AG08395 (cell line): ENCODE results near the gene ABCA2.
A peak's percentile ranks its signal among the peaks of the same experiment; 100 is the strongest.
"Not testable (repeated sequence)": the region's sequence is repeated elsewhere in the genome, so short reads cannot be mapped to it uniquely, and the experiment has no call there.

Source experiments
- DNase-seq: peaks from one replicate; pipeline ENCODE4 v3.0.0; 2012; ENCODE audit warnings: mixed read lengths, low spot score

Gene ABCA2

DNA sequence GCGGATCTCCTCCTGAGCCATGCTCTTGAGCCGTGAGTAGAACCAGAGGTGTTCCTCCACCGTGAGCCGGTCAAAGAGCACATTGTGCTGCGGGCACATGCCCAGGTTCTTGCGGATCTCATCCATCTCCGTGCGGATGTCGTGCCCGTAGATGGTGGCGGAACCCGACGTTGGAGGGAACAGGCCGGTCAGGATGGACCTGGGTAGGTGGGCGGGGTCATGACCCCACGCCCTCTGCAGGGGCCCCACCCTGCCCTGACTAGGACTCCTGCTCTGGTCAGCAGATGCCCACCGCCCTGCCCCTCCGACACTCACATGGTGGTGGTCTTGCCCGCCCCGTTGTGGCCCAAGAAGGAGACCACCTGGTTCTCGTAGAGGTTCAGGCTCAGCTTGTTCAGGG lies 12.1 kb downstream of the ABCA2 start:
- DNase-seq: no peak

DNA sequence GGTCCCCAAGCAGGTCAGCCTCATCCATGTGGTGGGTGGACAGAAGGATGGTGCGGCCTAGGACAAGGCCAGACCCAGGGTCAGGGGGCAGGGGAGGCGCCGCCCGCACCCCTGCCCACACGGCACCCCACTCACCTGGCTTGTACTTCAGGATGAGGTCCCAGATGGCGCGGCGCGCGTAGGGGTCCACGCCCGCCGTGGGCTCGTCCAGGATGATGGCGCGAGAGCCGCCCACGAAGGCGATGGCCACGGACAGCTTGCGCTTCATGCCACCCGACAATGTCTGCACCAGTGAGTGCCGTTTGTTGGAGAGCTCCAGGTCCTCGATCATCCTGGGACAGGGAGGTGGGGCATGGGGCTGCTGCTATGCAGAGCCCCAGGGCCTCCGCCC lies 12.5 kb downstream of the ABCA2 start:
- DNase-seq: no peak

- no peak for DNase-seq
Measured at GRCh38 chr9:137014776-137015539, 13.1 kb downstream of the ABCA2 start.

- DNase-seq: no peak
Measured at GRCh38 chr9:137014166-137014565, 13.9 kb downstream of the ABCA2 start.

DNA sequence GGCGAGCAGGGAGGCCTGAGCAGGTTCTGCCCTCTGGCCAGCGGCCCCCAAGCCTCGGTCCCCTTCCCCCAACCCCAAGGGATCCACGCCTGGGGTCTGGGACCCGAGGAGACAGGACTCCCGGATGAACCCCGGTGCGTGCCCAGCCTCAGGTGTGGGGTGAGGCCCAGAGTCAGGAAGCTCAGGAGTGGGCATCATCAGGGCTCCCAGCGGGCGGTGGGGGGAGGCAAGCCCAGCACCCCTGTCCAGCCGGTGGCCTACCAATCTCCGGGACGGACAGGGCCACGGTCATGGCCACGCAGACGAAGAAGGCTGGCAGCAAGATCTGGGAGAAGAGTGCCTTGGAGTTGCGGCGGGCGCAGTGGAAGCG lies 14.5 kb downstream of the ABCA2 start:
- no peak for DNase-seq

- DNase-seq: no peak
Measured at GRCh38 chr9:137012694-137013570, 15.1 kb downstream of the ABCA2 start.

DNA sequence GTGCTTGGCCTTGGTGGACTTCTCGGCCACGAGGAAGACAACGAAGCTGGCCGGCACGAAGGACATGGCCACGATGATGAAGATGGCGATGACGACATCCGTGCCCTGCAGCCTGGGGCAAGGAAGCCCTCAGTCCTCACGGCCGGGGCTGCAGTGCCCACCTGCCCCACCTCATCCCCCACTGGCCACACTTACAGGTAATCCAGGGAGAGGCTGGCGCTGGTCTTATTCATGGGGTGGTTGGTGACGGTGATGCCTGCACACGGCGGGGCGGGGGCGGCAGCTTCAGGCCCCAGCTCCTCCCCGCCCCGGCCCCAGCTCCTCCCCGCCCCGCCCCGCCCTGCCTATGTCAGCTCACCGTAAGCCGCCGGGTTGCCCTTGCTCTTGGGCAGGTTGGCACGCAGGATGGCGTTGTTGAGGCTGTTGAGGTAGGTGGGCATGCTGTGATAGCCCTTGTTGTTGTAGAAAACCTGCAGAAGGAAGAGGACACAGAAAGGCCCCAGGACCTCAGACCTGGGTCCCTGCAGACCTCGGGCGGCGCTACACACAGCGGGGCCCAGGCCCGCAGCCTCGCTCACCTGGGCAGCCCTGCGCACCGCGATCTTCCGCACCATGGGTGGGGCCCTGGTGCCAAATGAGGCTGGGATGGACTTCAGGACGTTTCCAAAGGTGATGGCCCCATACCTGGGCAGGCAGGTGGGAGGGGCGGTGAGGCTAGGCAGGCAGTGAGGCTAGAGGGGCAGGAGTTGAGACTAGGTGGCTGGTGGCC lies 15.9 kb downstream of the ABCA2 start:
- no peak for DNase-seq

DNA sequence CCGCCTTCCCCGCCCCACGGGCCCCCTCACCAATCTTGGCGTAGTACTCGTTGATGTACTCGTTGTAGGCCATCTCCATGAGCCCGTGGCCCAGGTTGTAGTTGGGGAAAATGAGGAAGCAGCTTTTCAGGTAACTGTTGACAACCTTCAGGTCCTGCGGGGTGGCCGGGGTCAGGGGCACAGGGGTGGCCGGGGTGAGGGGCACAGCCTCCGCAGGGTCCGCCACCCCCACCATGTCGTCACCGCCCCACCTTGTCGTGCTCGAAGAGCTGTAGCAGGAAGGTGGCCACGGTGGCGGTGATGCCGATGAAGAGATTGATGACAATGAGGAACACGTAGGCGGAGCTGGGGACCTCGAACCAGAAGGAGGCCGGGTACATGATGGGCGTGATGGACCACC lies 16.9 kb downstream of the ABCA2 start:
- DNase-seq: no peak

DNA sequence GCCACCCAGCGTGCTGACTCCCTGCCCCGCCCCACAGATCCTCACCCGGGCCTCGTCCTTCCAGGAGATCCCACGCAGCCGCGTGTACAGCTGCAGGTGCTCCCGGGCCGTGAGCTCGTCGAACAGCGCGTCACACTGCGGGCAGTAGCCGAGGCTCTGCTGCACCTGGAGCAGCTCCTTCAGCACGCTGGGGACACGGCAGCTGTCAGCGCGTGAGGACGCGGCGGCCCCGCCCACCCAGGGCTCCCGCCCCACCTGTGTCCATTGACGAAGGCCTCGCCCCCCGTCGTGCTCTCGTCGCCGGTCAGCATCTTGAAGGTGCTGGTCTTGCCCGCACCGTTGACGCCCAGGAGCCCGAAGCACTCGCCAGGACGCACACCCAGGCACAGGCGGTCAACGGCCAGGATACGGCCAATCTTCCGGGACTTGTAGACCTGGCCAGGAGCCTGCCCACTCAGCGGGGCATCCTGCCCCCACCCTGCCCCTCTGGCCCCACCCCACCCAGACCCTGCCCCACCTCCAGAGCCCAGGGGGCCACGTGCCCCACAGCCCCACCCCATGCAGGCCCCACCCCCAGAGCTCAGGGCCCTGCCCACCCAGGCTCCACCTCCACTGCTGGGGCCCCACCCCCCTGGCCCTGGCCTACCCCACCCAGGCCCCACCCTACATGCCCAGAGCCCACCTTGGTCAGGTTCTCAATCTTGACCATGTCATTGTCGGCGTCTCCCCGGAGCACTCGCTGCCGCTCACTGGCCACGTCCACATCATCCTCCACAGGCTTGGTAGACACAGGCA lies 17.9 kb downstream of the ABCA2 start:
- no peak for DNase-seq

- no peak for DNase-seq
Measured at GRCh38 chr9:137009217-137009616, 18.8 kb downstream of the ABCA2 start.

GRCh38 chr9:137008312-137008711 lies 19.7 kb downstream of the ABCA2 start:
- no peak for DNase-seq

DNA sequence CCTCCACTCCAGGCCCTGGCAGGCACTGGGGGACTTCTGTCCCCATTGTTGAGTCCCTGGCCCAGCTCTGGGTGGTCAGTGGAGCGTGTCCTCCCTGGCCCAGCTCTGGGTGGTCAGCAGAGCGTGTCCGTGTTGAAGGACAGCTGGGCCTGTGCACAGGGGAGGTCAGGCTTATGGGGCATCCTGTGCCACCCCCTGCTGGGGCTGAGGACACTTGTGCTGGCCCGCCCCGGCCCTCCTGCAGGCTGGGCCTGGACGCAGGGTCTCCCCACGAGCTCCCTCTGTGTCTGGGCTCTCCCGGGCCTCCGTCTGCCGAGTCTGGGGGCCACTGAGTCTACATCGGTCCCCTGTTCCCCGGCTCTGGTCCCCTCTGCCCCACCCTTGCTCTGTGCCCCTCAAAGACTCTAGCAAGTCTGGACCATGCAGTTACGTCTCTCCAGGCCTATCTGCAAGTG lies 20.2 kb downstream of the ABCA2 start:
- no peak for DNase-seq

DNA sequence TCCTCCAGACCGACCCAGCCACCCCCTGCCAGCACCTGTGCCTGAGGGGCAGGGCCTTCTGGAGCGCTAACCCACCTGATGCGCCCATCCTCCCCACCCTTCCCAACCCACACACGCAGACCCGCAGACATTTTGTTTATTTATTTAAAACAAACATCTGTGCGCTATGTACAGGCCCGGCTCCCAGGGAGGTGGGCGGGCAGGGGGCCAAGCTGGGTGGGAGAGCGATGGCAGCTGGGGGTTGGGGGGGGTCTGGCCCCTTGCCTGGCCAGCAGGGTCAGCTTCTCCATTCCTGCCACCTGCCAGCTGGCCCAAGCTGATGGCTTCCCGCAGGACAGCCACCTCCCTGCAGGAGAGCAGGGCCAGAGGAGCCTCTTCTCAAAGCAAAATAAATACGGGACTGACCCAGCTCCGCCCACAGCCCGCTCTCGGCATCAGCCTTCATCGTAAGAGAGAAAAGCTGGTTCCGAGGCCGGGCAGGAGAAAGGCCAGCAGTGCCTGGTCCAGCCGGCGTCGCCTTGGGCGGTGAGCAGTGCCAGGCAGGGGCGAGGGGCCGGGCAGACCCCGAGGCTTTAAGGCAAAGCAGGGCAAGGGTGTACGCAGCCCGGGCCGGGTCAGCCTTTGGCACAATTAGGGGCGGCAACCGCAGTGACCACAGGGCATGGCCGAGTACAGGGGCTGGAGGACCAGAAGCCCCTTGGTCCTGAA lies 20.8 kb downstream of the ABCA2 start:
- no peak for DNase-seq

DNA sequence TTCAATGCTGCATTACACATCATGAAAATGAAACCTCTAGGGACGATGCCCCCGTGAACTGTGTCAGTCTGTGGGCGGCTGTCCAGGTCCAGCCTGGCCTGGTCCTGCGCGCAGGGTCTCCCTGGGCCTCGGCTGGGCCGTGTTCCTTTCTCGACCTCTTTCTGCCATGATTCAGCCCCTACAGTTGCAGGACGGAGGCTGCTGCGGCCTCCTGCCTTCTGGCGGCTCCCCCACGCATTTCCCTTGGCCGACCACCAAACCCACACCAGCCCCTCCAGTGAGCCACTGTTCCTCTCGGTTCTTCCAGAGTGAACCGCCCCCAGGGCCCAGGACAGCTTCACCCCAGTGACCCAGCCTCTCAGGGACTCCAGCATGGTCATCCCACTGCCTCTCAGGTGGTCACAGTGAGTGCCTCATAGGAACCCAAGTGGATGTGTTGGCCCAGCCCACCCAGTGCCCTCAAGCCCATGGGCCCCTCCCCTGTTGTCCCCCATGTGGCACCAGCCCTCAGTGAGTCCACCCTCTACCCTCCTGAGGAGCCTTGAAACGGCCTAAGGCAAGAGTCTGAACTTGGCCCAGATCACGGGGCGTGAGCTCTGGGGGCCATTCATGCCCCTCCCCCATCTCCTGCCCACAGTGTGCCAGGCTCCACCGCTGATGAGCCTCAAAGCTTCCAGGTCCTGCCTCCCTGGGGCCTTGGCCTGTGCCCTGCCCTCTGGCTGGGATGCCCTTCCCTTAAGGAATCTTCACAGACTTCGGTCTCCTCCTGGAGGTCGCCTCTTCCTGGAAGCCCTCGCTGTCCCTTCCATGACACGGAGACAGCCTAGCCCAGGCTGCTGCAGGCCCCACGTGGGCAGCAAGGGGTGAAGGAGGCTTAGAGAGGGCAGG lies 21.7 kb downstream of the ABCA2 start:
- DNase-seq: no peak

GRCh38 chr9:137004285-137004684 lies 23.8 kb downstream of the ABCA2 start:
- DNase-seq: not testable (repeated sequence)

DNA sequence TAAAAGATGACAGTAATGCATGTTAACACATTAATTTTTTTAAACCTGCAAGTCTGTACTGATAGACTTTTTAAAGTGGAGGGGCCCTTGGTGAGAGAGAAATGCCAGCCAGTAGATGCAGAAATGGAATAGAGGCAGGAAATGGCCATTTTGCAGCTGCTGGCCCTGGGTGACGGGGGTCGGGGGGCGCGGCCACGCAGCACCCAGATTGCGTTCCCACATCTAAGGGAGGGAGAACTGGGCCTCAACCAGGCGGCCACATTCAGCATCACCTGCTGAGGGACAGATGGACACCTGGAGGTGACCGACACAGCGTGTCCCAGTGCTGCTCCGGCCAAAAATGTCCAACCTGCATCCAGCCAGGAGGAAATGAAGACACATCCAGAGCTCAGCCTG lies 25.4 kb downstream of the ABCA2 start:
- no peak for DNase-seq

DNA sequence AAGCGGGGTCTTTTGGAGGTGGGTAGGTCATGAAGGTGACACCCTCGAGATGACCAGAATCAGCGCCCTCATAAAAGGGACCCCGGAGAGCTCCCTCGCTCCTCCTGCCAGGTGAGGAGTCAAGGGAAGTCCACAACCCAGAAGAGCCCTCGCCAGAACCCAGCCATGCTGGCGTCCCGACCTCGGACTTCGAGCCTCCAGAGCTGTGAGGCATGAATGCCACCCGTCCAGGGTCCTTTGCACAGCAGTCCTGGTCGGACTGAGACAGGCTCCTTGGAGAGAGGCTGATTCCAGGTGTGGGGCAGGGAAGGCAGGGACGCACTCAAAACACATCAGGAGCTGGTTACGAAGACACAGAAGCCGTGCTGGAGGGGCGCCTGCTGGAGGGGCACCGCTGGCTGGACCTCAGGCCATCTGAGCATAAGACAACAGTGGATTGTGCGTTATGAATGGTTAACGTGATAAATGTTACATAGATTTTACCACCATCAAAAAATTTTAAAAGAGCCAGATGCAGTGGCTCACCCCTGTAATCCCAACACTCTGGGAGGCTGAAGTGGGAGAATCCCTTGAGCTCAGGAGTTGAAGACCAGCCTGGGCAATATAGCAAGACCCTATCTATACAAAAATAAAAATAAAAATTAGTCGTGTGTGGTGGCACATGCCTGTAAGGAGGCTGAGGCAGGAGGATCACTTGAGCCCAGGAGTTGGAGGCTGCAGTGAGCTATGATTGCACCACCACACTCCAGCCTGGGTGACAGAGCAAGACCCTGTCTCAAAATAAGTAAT lies 26.0 kb downstream of the ABCA2 start:
- no peak for DNase-seq

DNA sequence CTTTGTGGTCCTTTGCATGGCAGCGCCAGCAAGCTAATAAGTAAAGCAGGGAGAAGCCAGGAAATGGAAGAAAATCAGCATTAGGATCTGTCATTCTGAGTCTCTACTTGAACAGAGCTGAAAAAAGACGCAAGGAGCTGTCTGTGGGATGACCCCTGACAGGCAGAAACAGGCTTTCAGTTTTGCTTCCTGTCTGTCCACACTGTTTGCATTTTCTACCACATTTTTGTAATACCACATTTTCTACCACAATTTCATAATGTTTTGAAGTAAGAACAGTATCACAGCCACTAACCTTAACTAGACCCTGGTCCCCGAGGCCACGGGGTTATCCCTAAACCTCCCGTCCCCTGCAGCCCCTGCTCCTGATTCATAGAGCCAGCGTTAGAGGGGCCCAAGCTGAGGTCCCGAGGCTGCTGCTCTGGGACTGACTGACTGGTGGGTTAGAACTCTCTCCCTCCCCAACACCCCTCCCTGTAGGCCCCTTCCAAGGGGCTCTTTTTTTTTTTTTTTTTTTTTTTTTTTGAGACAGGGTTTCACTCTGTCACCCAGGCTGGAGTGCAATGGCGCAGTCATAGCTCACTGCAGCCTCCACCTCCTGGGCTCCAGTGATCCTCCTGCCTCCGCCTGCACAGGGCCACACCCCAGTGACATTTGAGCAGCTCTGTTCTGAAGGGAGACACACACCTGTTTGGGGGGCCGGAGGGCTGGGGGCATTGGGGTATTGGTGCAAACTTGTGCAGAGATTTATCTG lies 27.7 kb downstream of the ABCA2 start:
- DNase-seq: peak; percentile 69

GRCh38 chr9:136997830-136998234 lies 30.2 kb downstream of the ABCA2 start:
- no peak for DNase-seq
